ENCODE data around the gene CPN1. TPM values are rescaled to one million over a fixed set of nuclear protein-coding genes. Genes with fewer than 3 reads are reported as not detected.

The CPN1 gene
- total and polyA plus RNA-seq, 12 donors: not detected

- Histone ChIP-seq H3K27me3 (no peaks in the 10 kb centered on the region), H3K9me3 (no peaks in the 10 kb centered on the region), H3K4me3 (peak within 1 kb of the TSS; percentile 50 to 97 (median 82)), H3K36me3 (no peaks in the 10 kb centered on the region), H3K27ac (peak within 1 kb of the TSS; percentile 82 to 95 (median 86)), H3K4me1 (peaks cover 3 to 48% (median 34%) of the 10 kb centered on the region in 9 donors)
- TF ChIP-seq CTCF (IDR thresholded peaks at IDR 0.05): peak; percentile 44 to 73 (median 58)
- DNase-seq (peak; percentile 82 to 88), ATAC-seq (peak; percentile 87 to 97 (median 94))
- intact Hi-C loops (cut with DNase I): loop anchor here in 7 of 10 donors (1.0 to 10.0 kb wide), 12 partner anchors 33 to 165 kb away; no protein-coding TSS in a partner anchor
- WGBS, 2 donors: 2 to 5% methylated on average over 57 to 86 of the region's 86 CpGs
These were observed 71.6 kb downstream of the CPN1 start, which contains the start of gene DNMBP for GRCh38 chr10:100009793-100010676. Gene DNMBP (minus strand): TSS chr10:100009947. CDS start chr10:99972124, 37,823 bp downstream.

GRCh38 chr10:100009283-100009792 is 72.3 kb downstream of the CPN1 start:
- H3K4me1 ChIP-seq: peaks cover 3 to 55% (median 41%) of the 10 kb centered on the region in 9 donors
- no peaks in the 10 kb centered on the region for H3K36me3 ChIP-seq
- 0% methylated on average over 33 to 45 of the region's 45 CpGs for WGBS, 2 donors
- H3K9me3 ChIP-seq: no peaks in the 10 kb centered on the region
- peak in 6 of 9 donors; percentile 7 to 52 (median 27) for TF ChIP-seq CTCF (IDR thresholded peaks at IDR 0.05)
- intact Hi-C loops (cut with DNase I): loop anchor here in 6 of 10 donors (5.0 to 10.0 kb wide), 5 partner anchors 37 to 97 kb away; no protein-coding TSS in a partner anchor
- ATAC-seq: peak; percentile 78 to 92 (median 87)
- peak overlapping the region; percentile 76 to 95 (median 86) for H3K27ac ChIP-seq
- H3K4me3 ChIP-seq: peak overlapping the region; percentile 50 to 97 (median 82)
- peak; percentile 19 to 60 for DNase-seq
- H3K27me3 ChIP-seq: no peaks in the 10 kb centered on the region

- Histone ChIP-seq H3K27me3 (no peaks in the 10 kb centered on the region), H3K36me3 (no peaks in the 10 kb centered on the region), H3K27ac (peak overlapping the region in 9 of 10 donors; percentile 76 to 95 (median 86)), H3K4me1 (peaks cover 3 to 59% (median 42%) of the 10 kb centered on the region in 9 donors), H3K9me3 (no peaks in the 10 kb centered on the region), H3K4me3 (peak overlapping the region; percentile 50 to 97 (median 82))
- no peak for ATAC-seq
- intact Hi-C loops (cut with DNase I): loop anchor here in 6 of 10 donors (5.0 to 10.0 kb wide), 5 partner anchors 36 to 96 kb away; no protein-coding TSS in a partner anchor
- 20 to 29% methylated on average over 9 of the region's 9 CpGs for WGBS, 2 donors
- no peak for TF ChIP-seq CTCF (IDR thresholded peaks at IDR 0.05)
- DNase-seq: no peak
These were observed 72.9 kb downstream of the CPN1 start for GRCh38 chr10:100008708-100009282.

- intact Hi-C loops (cut with DNase I): loop anchor here in 6 of 10 donors (5.0 to 10.0 kb wide), 5 partner anchors 36 to 96 kb away; no protein-coding TSS in a partner anchor
- peak overlapping the region in 9 of 10 donors; percentile 50 to 97 (median 82) for H3K4me3 ChIP-seq
- WGBS, 2 donors: 27 to 43% methylated on average over 6 of the region's 6 CpGs
These were observed 73.5 kb downstream of the CPN1 start for GRCh38 chr10:100008142-100008522.

More at GRCh38 chr10:100008142-100008522, 73.5 kb downstream of the CPN1 start:
- Histone ChIP-seq H3K9me3 (no peaks in the 10 kb centered on the region), H3K4me1 (peaks cover 3 to 66% (median 42%) of the 10 kb centered on the region in 9 donors), H3K27ac (peak overlapping the region in 6 of 10 donors; percentile 82 to 95 (median 86)), H3K36me3 (no peaks in the 10 kb centered on the region), H3K27me3 (no peaks in the 10 kb centered on the region)
- TF ChIP-seq CTCF (IDR thresholded peaks at IDR 0.05): no peak
- ATAC-seq (no peak), DNase-seq (no peak)
